Measurements from ENCODE around the gene SLC35F3.

SLC35F3 gene

DNA sequence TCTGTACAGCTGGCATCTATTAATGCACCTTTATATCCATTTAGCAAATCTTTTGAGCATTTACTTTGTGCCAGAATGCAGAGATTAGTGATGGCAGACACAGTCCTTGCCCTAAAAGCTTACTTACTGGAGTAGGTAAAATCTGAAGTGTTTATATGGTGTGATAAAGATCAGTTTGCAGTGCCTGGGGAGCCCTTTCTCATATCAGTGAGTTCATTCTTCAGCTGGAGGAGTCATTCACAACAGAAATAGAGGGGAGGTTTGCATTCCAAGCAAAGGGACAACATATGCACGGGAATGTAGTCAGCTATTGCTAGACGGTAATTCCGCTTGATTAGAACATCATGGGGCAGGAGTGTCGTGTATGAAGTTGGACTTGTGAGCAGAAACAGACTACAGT, 8.4 kb downstream of the SLC35F3 start:
- no peak for DNase-seq

DNA sequence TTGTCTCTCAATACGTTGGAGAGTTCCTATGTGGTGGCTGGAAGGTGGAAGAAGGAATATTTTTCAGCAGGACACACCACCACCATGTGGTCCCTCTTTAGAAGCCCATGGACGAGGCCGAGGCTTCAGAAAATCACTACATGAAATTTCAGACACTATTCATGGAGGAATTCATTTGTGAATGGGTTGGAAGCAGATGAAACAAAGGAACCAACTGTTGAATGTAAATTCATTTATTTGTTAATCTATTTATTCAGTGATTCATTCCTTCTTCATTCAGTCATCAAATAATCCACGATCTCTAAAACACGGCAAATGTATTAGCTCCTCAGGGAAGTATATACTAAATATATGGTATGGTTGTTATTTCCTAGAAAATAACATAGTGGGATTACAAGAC, 12.2 kb downstream of the SLC35F3 start:
- no peak for DNase-seq

DNA sequence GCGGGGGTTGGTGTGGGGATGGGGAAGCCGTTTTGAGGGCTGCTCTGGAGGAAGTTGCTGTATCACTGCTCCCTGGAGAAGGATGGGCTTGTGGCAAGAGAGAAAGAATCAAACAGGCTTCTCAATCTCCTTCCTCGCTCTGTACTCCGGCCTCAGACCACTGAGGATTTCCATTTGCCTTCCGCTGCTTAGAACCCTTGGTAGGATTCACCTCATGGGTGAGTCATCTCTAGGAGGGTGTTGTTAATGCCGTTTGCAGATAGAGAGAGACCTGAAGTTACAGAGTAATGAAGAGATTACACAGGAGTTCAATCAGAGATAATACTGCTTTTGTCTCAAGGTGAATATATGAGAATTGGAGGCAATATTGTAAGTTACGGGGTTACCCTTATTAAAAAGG, 15.3 kb downstream of the SLC35F3 start:
- DNase-seq = no peak

DNA sequence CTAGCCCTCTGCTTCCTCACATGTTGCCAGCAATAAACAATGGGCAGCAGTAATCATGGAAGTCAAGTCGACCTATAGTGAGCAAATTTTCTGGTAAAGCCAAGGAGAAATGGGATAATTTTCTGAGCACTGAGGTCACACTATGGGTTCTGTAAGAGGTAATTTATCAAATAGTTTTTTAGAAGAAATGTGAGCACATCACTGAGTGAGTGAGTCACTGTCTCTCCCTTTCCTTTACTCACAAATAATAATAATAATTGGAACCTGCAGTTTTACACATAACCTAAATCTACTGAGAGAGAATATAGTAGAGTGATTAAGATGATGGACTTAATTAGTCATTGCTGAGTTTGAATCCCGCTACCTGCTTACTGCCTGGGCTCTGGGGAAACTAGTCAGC, 23.6 kb downstream of the SLC35F3 start:
- no peak for DNase-seq

DNA sequence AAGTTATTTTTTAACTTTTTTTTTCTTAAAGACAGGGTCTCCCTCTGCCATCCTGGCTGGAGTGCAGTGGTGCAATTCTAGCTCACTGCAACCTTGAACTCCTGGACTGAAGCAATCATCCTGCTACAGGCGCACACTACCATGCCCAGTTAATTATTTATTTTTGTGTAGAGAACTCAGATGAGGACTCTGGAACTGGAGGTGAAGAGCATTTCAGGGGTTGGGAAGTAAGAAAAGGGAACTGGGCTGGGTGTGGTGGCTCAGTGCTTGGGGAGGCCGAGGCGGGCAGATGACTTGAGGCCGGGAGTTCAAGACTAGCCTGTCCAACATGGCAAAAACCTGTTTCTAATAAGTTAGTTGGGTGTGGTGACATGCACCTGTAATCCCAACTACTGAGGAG, 28.9 kb downstream of the SLC35F3 start:
- DNase-seq = no peak

DNA sequence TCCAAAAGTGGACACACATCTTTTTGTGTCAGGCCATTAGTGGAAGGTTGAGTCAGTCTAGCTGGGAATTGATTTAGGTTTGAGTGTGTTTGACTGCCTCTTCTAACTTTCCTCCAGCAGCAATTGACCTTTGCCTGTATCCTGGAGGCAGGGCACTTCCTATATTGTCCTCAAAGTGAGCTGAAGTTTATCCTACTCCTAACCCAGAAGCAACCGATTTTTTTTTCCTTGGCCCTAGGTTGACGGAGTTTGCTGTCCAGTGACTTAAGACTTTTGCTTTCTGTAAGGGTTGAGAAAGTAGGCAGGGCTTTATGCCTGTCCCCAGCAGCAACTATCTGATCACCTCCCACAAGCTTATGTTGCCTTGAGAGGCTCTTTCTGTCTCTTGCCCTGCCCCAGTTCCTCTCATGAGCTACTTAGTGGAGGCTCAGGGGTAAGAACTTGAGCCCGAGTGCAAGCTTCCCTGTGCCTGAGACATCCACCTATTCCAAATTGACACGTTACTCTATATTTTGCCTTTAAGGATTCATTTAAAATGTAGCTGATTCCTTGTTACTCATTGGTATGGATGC, 30.9 kb downstream of the SLC35F3 start:
- DNase-seq = no peak

DNA sequence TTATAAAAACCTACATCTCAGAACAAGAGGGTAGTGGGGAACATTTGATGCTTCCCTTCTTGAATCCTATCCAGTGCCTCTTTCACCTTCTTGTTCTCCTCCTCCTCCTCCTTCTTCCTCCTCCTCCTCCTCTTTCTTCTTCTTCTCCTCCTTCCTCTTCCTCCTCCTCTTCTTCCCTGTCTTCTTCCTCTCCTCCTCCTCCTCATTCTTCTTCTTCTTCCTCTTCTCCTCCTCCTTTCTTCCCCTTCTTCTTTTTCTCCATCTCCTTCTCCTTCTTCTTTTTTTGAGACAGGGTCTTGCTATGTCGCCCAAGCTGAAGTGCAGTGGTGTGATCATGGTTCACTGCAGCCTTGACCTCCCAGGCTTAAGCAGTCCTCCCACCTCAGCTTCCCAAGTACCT, 31.9 kb downstream of the SLC35F3 start:
- no peak for DNase-seq

DNA sequence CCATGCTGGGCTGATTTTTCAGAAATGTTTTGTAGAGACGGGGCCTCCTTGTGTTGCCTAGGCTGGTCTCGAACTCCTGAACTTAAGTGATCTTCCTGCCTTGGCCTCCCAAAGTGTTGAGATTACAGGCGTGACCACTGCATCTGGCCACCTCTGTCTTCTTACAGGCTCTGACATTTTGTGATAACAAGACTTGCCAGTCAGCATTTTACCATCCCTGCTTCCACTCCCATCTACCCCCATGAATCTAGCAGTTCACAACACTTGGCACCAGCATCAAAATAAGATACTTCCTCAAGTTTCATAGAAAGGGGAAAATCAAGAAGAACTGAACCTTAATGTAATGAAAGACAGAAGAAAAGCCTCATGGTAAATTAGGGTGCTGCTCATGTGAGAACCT, 32.4 kb downstream of the SLC35F3 start:
- DNase-seq = no peak

DNA sequence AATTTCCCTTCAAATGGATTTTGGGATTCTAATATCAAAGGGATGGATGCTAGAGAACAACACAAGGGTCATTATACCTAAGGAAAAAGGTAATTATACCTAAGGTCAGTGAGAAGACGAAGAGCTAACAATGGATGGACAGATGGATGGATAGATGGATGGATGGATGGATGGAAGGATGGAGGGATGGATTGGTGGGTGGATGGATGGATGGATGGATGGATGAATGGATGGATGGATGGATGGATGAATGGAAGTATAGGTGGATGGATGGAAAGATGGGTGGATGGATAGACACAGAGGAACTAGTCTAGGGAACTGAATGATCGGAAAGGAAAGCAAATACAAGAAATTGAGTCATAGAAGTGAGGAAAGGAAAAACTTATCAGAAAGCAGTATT, 34.0 kb downstream of the SLC35F3 start:
- DNase-seq = no peak

DNA sequence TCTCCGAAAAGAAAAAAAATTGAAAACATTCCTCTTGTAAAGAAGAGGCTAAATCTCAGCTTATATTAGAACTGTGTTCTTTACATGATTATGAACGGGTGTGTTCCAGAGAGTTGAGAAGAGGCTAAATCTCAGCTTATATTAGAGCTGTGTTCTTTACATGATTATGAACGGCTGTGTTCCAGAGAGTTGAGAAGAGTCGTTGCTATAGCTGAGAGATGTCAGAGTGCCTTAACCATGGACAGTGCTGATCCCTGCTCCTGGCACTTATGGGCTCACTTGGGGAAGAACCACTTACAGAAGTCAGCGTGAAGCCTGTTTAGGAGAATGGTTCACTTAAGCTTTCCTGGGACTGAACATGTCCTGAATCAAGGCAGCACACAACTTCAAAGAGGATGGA, 35.0 kb downstream of the SLC35F3 start:
- no peak for DNase-seq

DNA sequence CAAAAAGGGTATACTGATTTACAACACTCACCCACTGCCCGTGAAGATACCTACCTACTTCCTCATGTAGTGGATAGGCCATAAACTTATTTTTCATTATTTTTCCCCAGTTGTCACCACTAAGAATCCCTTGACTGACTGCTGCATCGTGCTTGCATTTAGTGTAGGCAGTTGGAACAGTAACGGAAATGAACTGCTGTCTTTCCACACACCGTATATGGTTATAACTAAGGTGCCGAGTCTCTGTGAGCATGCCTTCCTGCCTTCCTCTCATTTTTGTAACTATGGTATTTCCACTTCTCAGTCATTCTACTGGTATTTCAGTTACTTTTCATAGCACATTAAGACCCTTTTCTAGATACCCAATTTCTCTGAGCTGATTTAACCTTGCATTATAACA, 36.4 kb downstream of the SLC35F3 start:
- DNase-seq = no peak

DNA sequence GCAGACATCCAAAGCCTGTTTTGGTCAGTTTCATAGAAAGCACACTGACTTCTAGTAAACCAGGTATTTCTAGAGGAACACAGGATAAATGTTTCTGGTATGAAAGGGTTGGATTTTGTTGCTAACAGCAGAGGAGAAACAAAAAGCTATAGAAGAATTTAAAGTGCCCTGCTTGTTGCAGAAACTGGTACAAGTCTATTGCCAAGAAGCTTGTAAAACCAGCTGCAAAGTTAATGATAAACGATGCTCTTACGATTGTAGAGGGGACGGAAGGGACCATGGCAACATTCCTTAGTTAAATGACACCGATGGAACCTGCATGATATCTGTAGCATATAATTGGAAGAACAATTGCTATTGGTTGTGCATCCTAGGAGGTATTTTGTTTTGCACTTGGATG, 40.1 kb downstream of the SLC35F3 start:
- DNase-seq = no peak

DNA sequence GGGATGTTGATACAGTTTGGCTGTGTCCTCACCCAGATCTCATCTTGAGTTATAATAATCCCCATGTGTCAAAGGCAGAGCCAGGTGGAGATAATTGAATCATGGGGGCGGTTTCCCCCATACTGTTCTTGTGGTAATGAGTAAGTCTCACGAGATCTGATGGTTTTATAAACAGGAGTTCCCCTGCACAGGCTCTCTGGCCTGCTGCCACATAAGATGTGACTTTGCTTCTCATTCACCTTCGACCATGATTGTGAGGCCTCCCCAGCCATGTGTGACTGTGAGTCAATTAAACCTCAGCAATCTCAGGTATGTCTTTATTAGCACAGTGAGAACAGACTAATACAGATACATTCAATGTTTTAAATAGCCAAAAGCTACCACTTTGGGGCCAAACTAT, 41.1 kb downstream of the SLC35F3 start:
- DNase-seq = no peak

DNA sequence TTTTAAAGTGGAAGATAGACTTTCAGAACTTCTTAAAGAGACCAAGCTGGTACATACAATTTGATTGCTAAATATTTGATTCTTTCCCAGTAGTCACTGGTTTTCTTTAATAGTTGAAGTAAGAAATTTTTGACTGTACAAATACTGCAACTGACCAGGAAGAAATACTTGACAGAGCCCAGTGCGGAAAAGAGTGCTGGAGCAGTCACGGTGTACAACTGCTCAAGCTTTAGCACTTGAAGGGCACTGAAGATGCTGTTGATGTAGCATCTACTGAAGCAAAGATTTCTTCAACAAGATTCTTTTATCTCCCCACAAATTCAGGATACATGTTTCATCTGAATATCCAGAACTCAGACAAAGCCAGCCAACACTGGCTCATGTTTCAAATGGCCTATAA, 41.5 kb downstream of the SLC35F3 start:
- DNase-seq = no peak

DNA sequence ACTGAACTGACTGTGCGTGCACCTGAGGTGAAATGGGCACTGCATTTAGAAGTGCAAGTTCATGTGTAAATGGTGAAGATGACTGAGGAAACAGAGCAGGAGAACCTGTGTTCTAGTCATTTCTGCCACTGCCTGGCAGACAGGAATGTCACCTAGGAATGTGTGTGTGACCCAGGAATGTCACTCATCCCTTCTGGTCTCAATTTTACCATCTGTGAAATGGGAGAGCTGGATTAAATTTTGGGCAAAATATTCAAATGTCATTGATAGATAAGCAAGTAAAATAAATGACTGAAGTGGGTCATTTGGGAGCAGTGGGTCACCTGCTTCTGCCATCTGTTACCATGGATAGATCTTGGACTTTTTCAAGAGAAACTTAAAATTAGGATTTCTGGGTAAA, 42.2 kb downstream of the SLC35F3 start:
- no peak for DNase-seq

DNA sequence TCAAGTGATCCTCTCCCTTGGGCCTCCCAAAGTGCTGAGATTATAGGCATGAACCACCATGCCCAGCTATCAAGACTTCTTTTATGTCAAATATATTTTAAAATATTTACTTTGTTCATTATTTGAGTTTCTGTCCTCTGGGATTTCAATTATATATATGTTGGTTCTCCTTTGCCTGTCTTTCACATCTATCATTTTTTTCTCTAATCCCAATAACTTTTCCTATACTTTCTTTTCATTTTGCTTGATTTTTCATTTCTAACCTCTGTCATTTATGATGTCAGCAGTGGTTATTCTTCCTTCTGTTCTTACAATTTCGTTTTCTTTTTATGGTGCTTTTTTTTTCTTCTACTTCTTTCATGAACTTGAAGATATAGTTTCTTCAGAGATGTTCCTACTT, 47.3 kb downstream of the SLC35F3 start:
- DNase-seq = no peak

DNA sequence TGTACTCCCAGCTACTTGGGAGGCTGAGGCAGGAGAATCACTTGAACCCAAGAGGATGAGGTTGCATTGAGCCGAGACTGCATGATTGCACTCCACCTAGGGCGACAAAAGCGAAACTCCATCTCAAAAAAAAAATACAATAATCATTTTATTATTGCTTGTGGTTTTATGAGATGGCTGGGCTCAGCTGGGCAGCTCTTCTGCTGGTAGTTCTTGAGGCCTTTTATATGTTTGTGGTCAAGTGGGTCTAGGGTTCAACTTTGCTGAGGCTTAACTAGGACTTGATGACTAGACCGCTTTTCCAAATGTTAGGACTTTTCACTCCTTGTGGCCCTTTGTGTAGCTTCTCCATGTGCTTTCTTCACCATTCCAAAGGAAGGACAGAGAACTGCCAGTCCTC, 53.2 kb downstream of the SLC35F3 start:
- no peak for DNase-seq

DNA sequence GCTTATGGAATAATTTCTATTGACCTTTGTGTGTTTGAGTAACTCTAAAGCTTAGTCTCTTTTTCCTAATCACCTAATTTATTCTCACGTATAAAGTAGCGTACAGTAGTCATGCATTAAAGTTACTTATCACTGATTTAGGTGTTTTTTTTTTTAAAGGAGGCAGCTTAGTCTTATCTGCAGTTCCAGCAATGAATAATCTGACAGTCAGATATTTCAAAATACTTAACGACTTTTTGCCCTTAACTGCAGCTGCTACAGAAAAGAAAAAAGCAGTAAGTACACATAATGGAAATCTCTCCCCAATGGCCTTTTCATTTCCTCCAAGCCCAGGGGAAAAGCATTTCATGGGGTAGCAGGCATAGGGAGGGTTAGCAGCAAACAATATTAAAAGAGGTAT, 54.6 kb downstream of the SLC35F3 start:
- DNase-seq = no peak

DNA sequence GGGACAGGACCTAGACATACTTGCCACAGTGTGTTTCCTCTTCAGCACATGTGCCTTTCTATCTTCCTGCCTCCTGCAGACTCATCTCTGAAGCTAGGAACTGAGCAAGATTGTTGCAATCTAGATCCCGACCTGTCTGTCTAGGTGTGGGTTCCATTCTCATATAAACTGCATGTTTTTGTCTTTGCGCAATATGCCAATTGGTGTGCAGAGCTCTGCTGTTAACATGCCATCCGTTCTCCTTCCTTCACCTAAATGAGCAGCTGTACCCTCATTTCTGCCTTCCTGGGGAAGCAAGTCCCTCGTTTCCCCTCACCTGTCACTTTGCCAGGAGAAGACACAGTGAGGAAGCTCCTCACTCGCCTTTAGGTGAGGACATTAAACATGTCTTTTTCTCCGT, 55.5 kb downstream of the SLC35F3 start:
- no peak for DNase-seq

DNA sequence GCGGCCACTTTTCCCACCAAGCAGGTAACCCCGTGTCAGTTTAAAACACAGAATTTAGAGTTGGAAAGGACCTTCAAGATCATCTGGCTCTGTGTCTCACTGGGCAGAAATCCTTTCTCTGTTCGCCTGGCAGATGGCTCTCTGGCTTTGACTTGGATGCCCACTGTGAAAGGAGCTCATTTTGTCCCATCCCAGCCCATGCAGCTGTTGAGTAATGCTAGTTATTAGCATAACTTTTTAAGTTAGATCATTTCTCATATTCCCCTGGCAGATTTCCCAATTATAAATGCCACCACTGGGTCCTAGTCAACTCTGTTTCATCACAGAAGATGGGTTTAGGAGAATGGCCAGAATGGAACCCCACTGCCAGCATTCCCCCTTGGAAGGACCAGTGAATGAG, 55.9 kb downstream of the SLC35F3 start:
- DNase-seq = no peak

DNA sequence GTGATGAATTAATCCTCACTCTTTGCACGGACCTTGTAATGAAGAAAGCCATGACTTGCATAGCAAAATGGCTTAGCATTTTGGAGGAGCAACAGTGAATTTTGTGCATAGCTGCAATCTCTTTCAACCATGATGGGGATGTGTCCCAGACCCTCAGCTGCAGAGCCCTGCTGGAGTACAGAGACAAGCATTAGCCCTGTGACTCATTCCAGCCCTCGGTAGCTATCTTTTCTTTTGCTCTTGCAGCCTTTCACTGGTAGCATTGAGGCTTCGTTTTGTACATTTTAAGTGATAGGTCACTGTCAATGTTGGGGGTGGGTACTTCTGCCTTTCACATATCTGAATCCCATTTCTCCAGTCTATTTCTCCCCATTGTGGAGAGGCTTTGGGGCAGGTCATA, 58.4 kb downstream of the SLC35F3 start:
- DNase-seq = no peak

DNA sequence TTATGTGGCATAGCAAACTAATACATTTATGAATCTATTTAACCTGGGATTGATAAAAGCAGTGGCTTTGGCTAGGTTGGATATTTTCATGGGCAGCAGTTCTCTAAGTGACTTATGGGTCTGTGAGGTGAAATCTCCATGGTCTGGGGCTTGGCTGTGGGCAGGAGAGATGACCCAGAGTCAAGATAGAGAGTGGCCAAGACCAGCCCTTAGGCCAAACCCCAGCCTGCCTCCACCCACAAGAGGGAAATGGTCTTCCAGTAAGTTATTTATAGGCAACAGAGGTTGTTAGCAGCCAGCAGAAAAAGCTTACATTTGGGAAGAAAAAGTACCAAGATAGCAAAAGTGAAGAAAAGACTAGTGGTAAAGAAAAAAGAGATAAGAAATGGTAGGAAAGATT, 61.4 kb downstream of the SLC35F3 start:
- no peak for DNase-seq

DNA sequence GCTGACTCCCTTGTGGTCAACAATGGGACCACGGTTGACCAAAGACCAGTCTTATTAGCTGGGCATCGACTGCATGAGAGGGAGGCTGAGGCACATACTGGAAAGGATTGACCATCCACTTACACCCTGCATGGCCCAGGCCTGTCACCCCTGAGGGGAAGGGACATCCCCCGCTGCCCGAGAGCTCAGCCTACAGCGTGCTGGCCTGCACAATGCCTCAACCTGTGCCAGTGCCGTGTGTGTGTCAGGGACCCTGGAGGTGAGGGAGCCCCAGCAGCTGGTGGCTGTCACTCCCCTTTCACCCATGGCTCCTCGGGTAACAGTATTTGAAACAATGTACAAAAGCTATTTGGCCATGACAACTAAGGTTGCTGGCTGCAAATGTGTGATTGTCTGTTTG, 67.3 kb downstream of the SLC35F3 start:
- no peak for DNase-seq

DNA sequence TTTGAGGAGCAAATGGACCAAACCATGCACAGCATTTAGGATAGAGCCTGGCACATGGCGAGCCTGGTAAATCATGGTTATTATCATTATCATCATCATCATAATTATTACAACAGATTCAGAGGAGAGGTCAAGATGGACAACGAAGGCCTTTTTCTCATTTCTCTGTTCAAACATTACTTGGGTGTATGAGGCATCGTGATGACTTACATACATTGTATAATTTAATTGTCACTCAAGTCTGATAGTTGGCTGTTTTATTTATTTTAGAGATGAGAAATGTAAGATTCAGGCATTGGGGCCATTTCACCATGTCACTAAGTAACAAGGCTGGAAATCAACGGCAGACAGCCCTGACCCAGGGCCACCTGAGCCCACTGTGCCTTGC, 68.1 kb downstream of the SLC35F3 start:
- no peak for DNase-seq

DNA sequence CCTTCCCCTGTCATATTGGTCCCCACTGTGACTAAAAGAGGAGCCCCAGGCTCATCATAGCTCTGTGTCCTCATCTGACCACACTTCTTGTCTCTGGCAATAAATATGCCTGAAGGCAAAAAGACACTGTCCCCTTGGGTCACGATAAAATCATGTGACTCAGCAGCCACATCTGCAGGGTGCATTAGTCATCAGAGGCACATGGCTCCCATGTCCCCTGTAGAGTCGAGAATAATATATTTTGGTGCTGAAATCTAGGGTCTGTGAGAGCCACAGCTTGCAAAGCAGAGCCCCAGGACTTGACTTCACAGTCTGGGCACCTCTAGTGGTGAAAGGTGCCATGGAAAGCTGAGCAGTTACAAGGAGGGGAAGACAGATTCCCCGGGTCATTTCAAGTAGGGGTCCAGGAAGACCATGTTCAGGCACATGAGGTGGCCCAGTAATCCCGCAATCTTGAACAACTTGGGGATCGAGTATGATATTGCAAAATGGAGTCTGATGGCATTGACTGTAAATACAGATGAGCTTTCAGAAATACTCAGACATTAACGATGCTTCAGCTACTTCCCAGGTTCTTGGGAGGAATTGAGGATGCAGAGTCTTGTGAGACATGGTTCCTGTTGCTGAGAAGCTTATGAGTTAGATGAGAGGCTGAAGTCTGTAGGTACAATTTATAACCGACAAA, 68.6 kb downstream of the SLC35F3 start:
- no peak for DNase-seq
